ENCODE data around the gene TMTC4.

Gene TMTC4

DNA sequence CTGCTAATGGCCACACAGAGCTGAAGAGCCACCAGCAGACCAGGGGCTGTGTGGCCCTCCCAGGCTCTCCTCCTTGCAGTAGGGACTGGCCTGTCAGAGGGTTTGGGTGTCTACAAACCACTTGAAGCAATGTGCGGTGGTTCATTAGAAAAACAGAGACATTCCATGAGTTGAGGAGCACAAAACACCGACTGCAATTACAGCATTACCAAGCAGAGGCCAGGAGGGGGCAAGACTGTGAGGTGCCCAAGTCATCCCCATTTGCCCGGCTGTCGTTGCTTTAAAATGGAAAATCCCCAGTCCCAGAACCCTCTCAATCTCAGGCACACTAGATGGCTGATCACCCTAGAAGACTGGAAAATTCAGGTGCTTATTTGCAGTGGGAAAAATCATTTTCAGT, 15.0 kb downstream of the TMTC4 start:
- POLR2A ChIA-PET, result no interaction called here
- TF ChIP-seq ZNF133 (tag by site-specific recombination; IDR thresholded peaks at IDR 0.05) (no peak), ZNF354C (tag by site-specific recombination; IDR thresholded peaks at IDR 0.05; ENCODE audit: borderline replicate concordance, low read depth) (no peak), TCF7L2 (IDR thresholded peaks at IDR 0.05; ENCODE audit: borderline replicate concordance, low read depth, low read length) (no peak)
- Histone ChIP-seq H3K4me3 (ENCODE audit: low read depth, low read length) (no peak overlapping the region), H3K36me3 (ENCODE audit: control insufficient read depth in 2 of 2, insufficient read depth in 1 of 2, low read length in 2 of 2) (peaks cover 0 to 31% of the 10 kb centered on the region in 2 experiments; a peak in 2 of 3 replicates), H3K27ac (ENCODE audit: extremely low read depth, low read depth, low read length) (no peak overlapping the region), H3K9me3 (ENCODE audit: control insufficient read depth, insufficient read depth, low read depth, low read length) (no peaks in the 10 kb centered on the region), H3K4me1 (ENCODE audit: control insufficient read depth, insufficient read depth, low read length) (no peaks in the 10 kb centered on the region)
- CTCF ChIA-PET, result no interaction called here

DNA sequence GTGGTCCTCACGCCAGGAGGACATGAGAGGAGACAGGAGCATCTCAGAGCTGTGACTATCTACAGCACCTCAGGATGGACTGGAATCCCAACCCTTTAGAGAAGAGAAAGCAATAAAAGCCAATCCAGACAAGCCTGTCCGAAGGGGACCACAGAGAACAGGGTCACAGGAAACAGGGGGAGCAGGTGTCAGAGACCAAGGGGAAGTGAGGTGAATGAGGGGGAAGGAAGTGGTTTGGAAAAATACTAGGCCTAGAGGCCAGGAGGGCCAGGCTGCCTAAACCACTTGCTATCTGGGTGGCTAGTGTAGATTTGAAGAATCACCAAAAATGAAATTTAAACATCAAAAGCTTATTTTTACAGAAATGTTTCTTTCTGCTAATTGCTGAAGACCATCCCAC, 16.2 kb downstream of the TMTC4 start:
- Histone ChIP-seq H3K4me1 (ENCODE audit: control insufficient read depth, insufficient read depth, low read length) (no peaks in the 10 kb centered on the region), H3K27ac (ENCODE audit: extremely low read depth, low read depth, low read length) (no peak overlapping the region), H3K9me3 (ENCODE audit: control insufficient read depth, insufficient read depth, low read depth, low read length) (no peaks in the 10 kb centered on the region), H3K36me3 (ENCODE audit: control insufficient read depth in 2 of 2, insufficient read depth in 1 of 2, low read length in 2 of 2) (peaks cover 0 to 24% of the 10 kb centered on the region in 2 experiments), H3K4me3 (ENCODE audit: low read depth, low read length) (no peak overlapping the region)
- ChIA-PET POLR2A (no interaction called here), CTCF (no interaction called here)
- TF ChIP-seq ZNF157 (tag by site-specific recombination; IDR thresholded peaks at IDR 0.05) (no peak), ZNF558 (tag by site-specific recombination; IDR thresholded peaks at IDR 0.05) (no peak), GLIS1 (tag by site-specific recombination; IDR thresholded peaks at IDR 0.05) (no peak), MYNN (tag by site-specific recombination; IDR thresholded peaks at IDR 0.05; ENCODE audit: borderline replicate concordance) (no peak), TRIM28 (IDR thresholded peaks at IDR 0.05; ENCODE audit: borderline replicate concordance, low read length) (no peak), GLI4 (tag by site-specific recombination; IDR thresholded peaks at IDR 0.05) (no peak), KLF1 (tag by site-specific recombination; IDR thresholded peaks at IDR 0.05) (no peak), ZNF501 (tag by site-specific recombination; IDR thresholded peaks at IDR 0.05) (no peak), KLF7 (tag by site-specific recombination; IDR thresholded peaks at IDR 0.05; ENCODE audit: borderline replicate concordance) (no peak), SETDB1 (IDR thresholded peaks at IDR 0.05; ENCODE audit: insufficient read length, low read length) (no peak), ZNF561 (tag by site-specific recombination; IDR thresholded peaks at IDR 0.05; ENCODE audit: borderline replicate concordance) (no peak), ZNF510 (tag by site-specific recombination; IDR thresholded peaks at IDR 0.05; ENCODE audit: insufficient replicate concordance) (no peak), ZNF133 (tag by site-specific recombination; IDR thresholded peaks at IDR 0.05) (no peak), ZNF626 (tag by site-specific recombination; IDR thresholded peaks at IDR 0.05) (no peak), EGR2 (tag by site-specific recombination; IDR thresholded peaks at IDR 0.05; ENCODE audit: low read depth) (no peak)
- TF ChIP-seq, protein P1, sequence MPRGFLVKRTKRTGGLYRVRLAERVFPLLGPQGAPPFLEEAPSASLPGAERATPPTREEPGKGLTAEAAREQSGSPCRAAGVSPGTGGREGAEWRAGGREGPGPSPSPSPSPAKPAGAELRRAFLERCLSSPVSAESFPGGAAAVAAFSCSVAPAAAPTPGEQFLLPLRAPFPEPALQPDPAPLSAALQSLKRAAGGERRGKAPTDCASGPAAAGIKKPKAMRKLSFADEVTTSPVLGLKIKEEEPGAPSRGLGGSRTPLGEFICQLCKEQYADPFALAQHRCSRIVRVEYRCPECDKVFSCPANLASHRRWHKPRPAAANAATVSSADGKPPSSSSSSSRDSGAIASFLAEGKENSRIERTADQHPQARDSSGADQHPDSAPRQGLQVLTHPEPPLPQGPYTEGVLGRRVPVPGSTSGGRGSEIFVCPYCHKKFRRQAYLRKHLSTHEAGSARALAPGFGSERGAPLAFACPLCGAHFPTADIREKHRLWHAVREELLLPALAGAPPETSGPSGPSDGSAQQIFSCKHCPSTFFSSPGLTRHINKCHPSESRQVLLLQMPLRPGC (tag by site-specific recombination; IDR thresholded peaks at IDR 0.05), result no peak
- TF ChIP-seq, protein P2, sequence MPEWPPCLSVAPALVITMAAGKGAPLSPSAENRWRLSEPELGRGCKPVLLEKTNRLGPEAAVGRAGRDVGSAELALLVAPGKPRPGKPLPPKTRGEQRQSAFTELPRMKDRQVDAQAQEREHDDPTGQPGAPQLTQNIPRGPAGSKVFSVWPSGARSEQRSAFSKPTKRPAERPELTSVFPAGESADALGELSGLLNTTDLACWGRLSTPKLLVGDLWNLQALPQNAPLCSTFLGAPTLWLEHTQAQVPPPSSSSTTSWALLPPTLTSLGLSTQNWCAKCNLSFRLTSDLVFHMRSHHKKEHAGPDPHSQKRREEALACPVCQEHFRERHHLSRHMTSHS (tag by site-specific recombination; IDR thresholded peaks at IDR 0.05), result no peak
- TF ChIP-seq, protein P3, sequence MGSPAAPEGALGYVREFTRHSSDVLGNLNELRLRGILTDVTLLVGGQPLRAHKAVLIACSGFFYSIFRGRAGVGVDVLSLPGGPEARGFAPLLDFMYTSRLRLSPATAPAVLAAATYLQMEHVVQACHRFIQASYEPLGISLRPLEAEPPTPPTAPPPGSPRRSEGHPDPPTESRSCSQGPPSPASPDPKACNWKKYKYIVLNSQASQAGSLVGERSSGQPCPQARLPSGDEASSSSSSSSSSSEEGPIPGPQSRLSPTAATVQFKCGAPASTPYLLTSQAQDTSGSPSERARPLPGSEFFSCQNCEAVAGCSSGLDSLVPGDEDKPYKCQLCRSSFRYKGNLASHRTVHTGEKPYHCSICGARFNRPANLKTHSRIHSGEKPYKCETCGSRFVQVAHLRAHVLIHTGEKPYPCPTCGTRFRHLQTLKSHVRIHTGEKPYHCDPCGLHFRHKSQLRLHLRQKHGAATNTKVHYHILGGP (tag by site-specific recombination; IDR thresholded peaks at IDR 0.05), result no peak
- TF ChIP-seq, protein P4, sequence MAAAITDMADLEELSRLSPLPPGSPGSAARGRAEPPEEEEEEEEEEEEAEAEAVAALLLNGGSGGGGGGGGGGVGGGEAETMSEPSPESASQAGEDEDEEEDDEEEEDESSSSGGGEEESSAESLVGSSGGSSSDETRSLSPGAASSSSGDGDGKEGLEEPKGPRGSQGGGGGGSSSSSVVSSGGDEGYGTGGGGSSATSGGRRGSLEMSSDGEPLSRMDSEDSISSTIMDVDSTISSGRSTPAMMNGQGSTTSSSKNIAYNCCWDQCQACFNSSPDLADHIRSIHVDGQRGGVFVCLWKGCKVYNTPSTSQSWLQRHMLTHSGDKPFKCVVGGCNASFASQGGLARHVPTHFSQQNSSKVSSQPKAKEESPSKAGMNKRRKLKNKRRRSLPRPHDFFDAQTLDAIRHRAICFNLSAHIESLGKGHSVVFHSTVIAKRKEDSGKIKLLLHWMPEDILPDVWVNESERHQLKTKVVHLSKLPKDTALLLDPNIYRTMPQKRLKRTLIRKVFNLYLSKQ (tag by site-specific recombination; IDR thresholded peaks at IDR 0.05; ENCODE audit: borderline replicate concordance), result no peak
